H1 (cell line): Measurements from ENCODE around the gene SPATA31C2. TPM values are rescaled to one million over a fixed set of nuclear protein-coding genes. Genes with fewer than 3 reads are reported as not detected.
"Not testable (repeated sequence)": the region's sequence is repeated elsewhere in the genome, so short reads cannot be mapped to it uniquely, and the experiment has no call there.

ENCODE experiments used
- CTCF ChIA-PET: fragments of 300-600 bp; sonication (Branson Sonifier 250); formaldehyde crosslinking; loops from one replicate; lab custom pipeline; 2021; ENCODE audit not compliant: partially characterized antibody; lab: Charles Lee
- POLR2A ChIA-PET: fragments of 300-600 bp; sonication (Branson Sonifier 250); formaldehyde crosslinking; loops from one replicate; lab custom pipeline; 2021; ENCODE audit warnings: inconsistent platforms; ENCODE audit not compliant: partially characterized antibody; lab: Charles Lee
- DNase-seq, 2 experiments: peaks; one replicate each; pipeline versions ENCODE4 v3.0.0 to v3.0.0-alpha.2; 2010 to 2022; ENCODE audit warnings: low spot score in 2 of 2, low read depth in 1 of 2, mixed read lengths in 1 of 2
- FAIRE-seq: peaks from 2 replicates; lab custom pipeline; 2011; peaks lifted over from hg19 to GRCh38; lab: Jason Lieb, UNC
- H2AFZ ChIP-seq: 2 replicates; pipeline ENCODE4 v1.8.1; 2012; ENCODE audit warnings: low read length, inconsistent platforms
- H2AK5ac ChIP-seq: 2 replicates; pipeline ENCODE4 v1.6.1; 2013; ENCODE audit warnings: low read depth, low read length
- H2BK120ac ChIP-seq: replicated peaks from 2 replicates; pipeline ENCODE3; 2013; ENCODE audit warnings: low read depth, low read length, inconsistent platforms
- H2BK12ac ChIP-seq: 2 replicates; pipeline ENCODE4 v1.6.1; 2013; ENCODE audit warnings: low read depth, low read length
- H2BK15ac ChIP-seq: 2 replicates; pipeline ENCODE4 v1.6.1; 2013; ENCODE audit warnings: low read length
- H2BK20ac ChIP-seq: 2 replicates; pipeline ENCODE4 v1.6.1; 2013; ENCODE audit warnings: low read length
- H2BK5ac ChIP-seq: 2 replicates; pipeline ENCODE4 v1.6.1; 2013; ENCODE audit warnings: low read depth, low read length
- H3K14ac ChIP-seq: 2 replicates; pipeline ENCODE4 v1.6.1; 2013; ENCODE audit warnings: inconsistent platforms; ENCODE audit not compliant: insufficient read length
- H3K18ac ChIP-seq: 2 replicates; pipeline ENCODE4 v1.6.1; 2013; ENCODE audit warnings: low read length; ENCODE audit errors: extremely low read depth
- H3K23ac ChIP-seq: 2 replicates; pipeline ENCODE4 v1.6.1; 2013; ENCODE audit warnings: inconsistent platforms; ENCODE audit not compliant: insufficient read length
- H3K23me2 ChIP-seq: 2 replicates; pipeline ENCODE4 v1.6.1; 2013; ENCODE audit warnings: low read depth, low read length
- H3K27ac ChIP-seq: 2 replicates; pipeline ENCODE4 v1.6.1; 2011; ENCODE audit warnings: low read depth, low read length, inconsistent platforms
- H3K27me3 ChIP-seq, 4 experiments: replicated peaks in 1 of 4; 1 replicate in 1 of 4; 2 replicates in 3 of 4; pipeline versions ENCODE4 v1.6.1 to v1.8.1; 2011 to 2013; ENCODE audit warnings: low read length in 3 of 4, mild to moderate bottlenecking in 3 of 4, inconsistent platforms in 2 of 4, mixed read lengths in 2 of 4, moderate library complexity in 1 of 4; ENCODE audit not compliant: control insufficient read depth in 3 of 4, insufficient read depth in 3 of 4; ENCODE audit errors: extremely low read depth in 1 of 4
- H3K36me3 ChIP-seq, 4 experiments: 2 replicates each; pipeline versions ENCODE4 v1.6.1 to v1.8.1; 2011 to 2013; ENCODE audit warnings: mild to moderate bottlenecking in 4 of 4, low read length in 3 of 4, moderate library complexity in 2 of 4, control low read depth in 1 of 4, inconsistent platforms in 1 of 4; ENCODE audit not compliant: insufficient read depth in 4 of 4, control insufficient read depth in 2 of 4
- H3K4ac ChIP-seq: replicated peaks from 2 replicates; pipeline ENCODE3; 2013; ENCODE audit warnings: low read length, low read depth, mixed read lengths, inconsistent platforms; ENCODE audit not compliant: insufficient read length
- H3K4me1 ChIP-seq, 4 experiments: replicated peaks in 1 of 4; 1 replicate in 1 of 4; 2 replicates in 3 of 4; pipeline versions ENCODE4 v1.6.1 to v1.8.1; 2011 to 2013; ENCODE audit warnings: low read length in 3 of 4, inconsistent platforms in 2 of 4, mixed read lengths in 1 of 4; ENCODE audit not compliant: insufficient read depth in 4 of 4, control insufficient read depth in 3 of 4
- H3K4me2 ChIP-seq, 2 experiments: 2 replicates each; pipeline versions ENCODE4 v1.6.1 to v1.8.1; 2011 to 2013; ENCODE audit warnings: low read depth in 2 of 2, low read length in 2 of 2, control low read depth in 1 of 2, inconsistent platforms in 1 of 2, mild to moderate bottlenecking in 1 of 2; ENCODE audit not compliant: insufficient read depth in 1 of 2
- H3K4me3 ChIP-seq, 4 experiments: fragments of 200-600, 300-600 bp in 1 of 4; sonication (generic), shearing (Covaris generic), sonication (Bioruptor Twin) in 1 of 4; 2 replicates each; pipeline versions ENCODE4 v1.5.1 to v1.8.1; 2011 to 2016; ENCODE audit warnings: low read length in 4 of 4, low read depth in 3 of 4, control low read depth in 2 of 4, inconsistent platforms in 2 of 4, mild to moderate bottlenecking in 2 of 4, mixed read lengths in 1 of 4, moderate library complexity in 1 of 4; ENCODE audit not compliant: insufficient read depth in 2 of 4; ENCODE audit errors: extremely low read depth in 1 of 4
- H3K56ac ChIP-seq: replicated peaks from 2 replicates; pipeline ENCODE3; 2013; ENCODE audit warnings: low read depth, mild to moderate bottlenecking, mixed read lengths, low read length, inconsistent platforms; ENCODE audit not compliant: insufficient read length
- H3K79me1 ChIP-seq: 2 replicates; pipeline ENCODE4 v1.6.1; 2013; ENCODE audit warnings: low read depth, low read length, control low read depth
- H3K79me2 ChIP-seq, 2 experiments: 2 replicates each; pipeline versions ENCODE4 v1.6.1 to v1.8.1; 2012 to 2013; ENCODE audit warnings: low read length in 2 of 2, mild to moderate bottlenecking in 2 of 2, inconsistent platforms in 1 of 2; ENCODE audit not compliant: insufficient read depth in 2 of 2, control insufficient read depth in 1 of 2
- H3K9ac ChIP-seq, 4 experiments: replicated peaks in 1 of 4; 1 replicate in 1 of 4; 2 replicates in 3 of 4; pipeline versions ENCODE4 v1.6.1 to v1.8.1; 2011 to 2013; ENCODE audit warnings: low read depth in 3 of 4, low read length in 3 of 4, control low read depth in 2 of 4, mild to moderate bottlenecking in 2 of 4, moderate library complexity in 2 of 4, inconsistent platforms in 1 of 4; ENCODE audit errors: extremely low read depth in 1 of 4
- H3K9me3 ChIP-seq, 2 experiments: 2 replicates each; pipeline versions ENCODE4 v1.6.1 to v1.8.1; 2012 to 2013; ENCODE audit warnings: mild to moderate bottlenecking in 2 of 2, moderate library complexity in 2 of 2, control low read depth in 1 of 2, inconsistent platforms in 1 of 2, low read depth in 1 of 2, low read length in 1 of 2, mixed read lengths in 1 of 2; ENCODE audit not compliant: insufficient read depth in 2 of 2
- H4K20me1 ChIP-seq, 2 experiments: replicated peaks in 1 of 2; 2 replicates each; pipeline versions ENCODE3 to v1.8.1; 2011 to 2013; ENCODE audit warnings: inconsistent platforms in 2 of 2, low read length in 2 of 2, mild to moderate bottlenecking in 1 of 2; ENCODE audit not compliant: insufficient read depth in 2 of 2, control insufficient read depth in 1 of 2
- H4K5ac ChIP-seq: 2 replicates; pipeline ENCODE4 v1.6.1; 2013; ENCODE audit warnings: low read length, low read depth, mixed read lengths, inconsistent platforms; ENCODE audit not compliant: insufficient read length
- H4K8ac ChIP-seq: 2 replicates; pipeline ENCODE4 v1.8.0; 2013; ENCODE audit warnings: mild to moderate bottlenecking, moderate library complexity, low read length, inconsistent platforms; ENCODE audit not compliant: insufficient read depth; ENCODE audit errors: extremely low read depth
- H4K91ac ChIP-seq: replicated peaks from 2 replicates; pipeline ENCODE3; 2013; ENCODE audit warnings: low read length, mixed read lengths, inconsistent platforms; ENCODE audit not compliant: insufficient read length
- WGBS, 2 experiments: shearing (Covaris generic) in 1 of 2; methylation state at CpG; one replicate each; pipeline versions ENCODE4 v1.1.6 to v1.1.7; 2013 to 2015; ENCODE audit warnings: low lambda C conversion rate in 2 of 2, mixed read lengths in 2 of 2, inconsistent platforms in 1 of 2, low coverage in 1 of 2, missing lambda C conversion rate in 1 of 2; ENCODE audit not compliant: insufficient replicate concordance in 2 of 2, insufficient coverage in 1 of 2, insufficient read length in 1 of 2; ENCODE audit errors: extremely low coverage in 1 of 2, missing lambda C conversion rate in 1 of 2; 5-methylcytosine and 5-hydroxymethylcytosine counted together
- polyA plus RNA-seq, 7 experiments: library from polyadenylated mRNA; depleted of rRNA in 3 of 7; stranded (reverse) in 5 of 7; unstranded in 2 of 7; fragments of >200 nt in 5 of 7; fragments of 200-250 nt in 2 of 7; gene quantifications; 1 replicate in 5 of 7; 2 replicates in 1 of 7; 4 replicates in 1 of 7; pipeline versions ENCODE4 v1.2.1 to v1.2.3, GENCODE V29; 2011 to 2013; ENCODE audit warnings: missing spikeins in 2 of 7, mixed read lengths in 2 of 7
- total RNA-seq: library from RNA; stranded (reverse); fragmentation: NEBNext Ultra II Directional; extraction: Animal tissue kit (Norgen Biotek cat#: 25700); gene quantifications from 2 replicates; pipeline ENCODE4 v1.2.1, GENCODE V29; 2021

Gene SPATA31C2
- total and polyA plus RNA-seq, 2 of the 8 experiments (the other 6 are each of a cell fraction or from before 2014, with no cell fraction given): 0.17 to 0.20 TPM

GRCh38 chr9:88113156-88114130 lies 24.8 kb downstream of the SPATA31C2 start:
- DNase-seq, H3K36me3 ChIP-seq, H4K5ac ChIP-seq, H3K18ac ChIP-seq, H3K79me1 ChIP-seq, H2BK15ac ChIP-seq, H3K4ac ChIP-seq, H3K79me2 ChIP-seq, H3K14ac ChIP-seq, H2BK12ac ChIP-seq, H4K91ac ChIP-seq, H2BK5ac ChIP-seq, H2AFZ ChIP-seq, H3K9me3 ChIP-seq, H4K20me1 ChIP-seq, H3K27me3 ChIP-seq, H3K4me3 ChIP-seq, H3K4me1 ChIP-seq, H2BK120ac ChIP-seq, CTCF ChIA-PET, H2AK5ac ChIP-seq, H2BK20ac ChIP-seq, H3K27ac ChIP-seq, FAIRE-seq, H3K4me2 ChIP-seq, POLR2A ChIA-PET, H3K23me2 ChIP-seq, H3K9ac ChIP-seq, H4K8ac ChIP-seq, H3K23ac ChIP-seq, H3K56ac ChIP-seq: not testable (repeated sequence)
- 93% methylated on average over 38 of the region's 38 CpGs; no CpG with 5 or more reads in 1 of the 2 experiments for WGBS, 2 experiments
